ENCODE results near the gene LIAS.

Gene LIAS

GRCh38 chr4:39429476-39430334 lies 29.2 kb upstream of the LIAS start:
- Histone ChIP-seq H3K9me3 (ENCODE audit: insufficient read depth, low read length) (no peaks in the 10 kb centered on the region), H4K20me1 (ENCODE audit: low read depth, low read length) (no peaks in the 10 kb centered on the region), H3K79me2 (ENCODE audit: insufficient read depth, low read length) (no peaks in the 10 kb centered on the region), H3K36me3 (ENCODE audit: low read length) (no peaks in the 10 kb centered on the region), H3K4me2 (ENCODE audit: low read depth, low read length, poor library complexity, severe bottlenecking) (no peak overlapping the region), H3K27ac (ENCODE audit: low read depth, low read length) (no peak overlapping the region), H3K27me3 (ENCODE audit: low read length) (no peaks in the 10 kb centered on the region), H2AFZ (ENCODE audit: low read depth, low read length, severe bottlenecking) (no peak overlapping the region), H3K9ac (ENCODE audit: low read length) (no peak overlapping the region), H3F3A (ENCODE audit: insufficient read depth) (no peaks in the 10 kb centered on the region), H3K9me2 (replicated peaks; ENCODE audit: insufficient read depth, low read length) (no peaks in the 10 kb centered on the region), H3K4me3 (ENCODE audit: insufficient read depth, low read length, poor library complexity, severe bottlenecking) (no peak overlapping the region)
- TF ChIP-seq CTCF (IDR thresholded peaks at IDR 0.05; ENCODE audit: insufficient read depth, low read length, poor library complexity, severe bottlenecking), result no peak
- no peak for TF ChIP-seq EZH2phosphoT487 (conservative IDR thresholded peaks at IDR 0.05; ENCODE audit: low read length)

DNA sequence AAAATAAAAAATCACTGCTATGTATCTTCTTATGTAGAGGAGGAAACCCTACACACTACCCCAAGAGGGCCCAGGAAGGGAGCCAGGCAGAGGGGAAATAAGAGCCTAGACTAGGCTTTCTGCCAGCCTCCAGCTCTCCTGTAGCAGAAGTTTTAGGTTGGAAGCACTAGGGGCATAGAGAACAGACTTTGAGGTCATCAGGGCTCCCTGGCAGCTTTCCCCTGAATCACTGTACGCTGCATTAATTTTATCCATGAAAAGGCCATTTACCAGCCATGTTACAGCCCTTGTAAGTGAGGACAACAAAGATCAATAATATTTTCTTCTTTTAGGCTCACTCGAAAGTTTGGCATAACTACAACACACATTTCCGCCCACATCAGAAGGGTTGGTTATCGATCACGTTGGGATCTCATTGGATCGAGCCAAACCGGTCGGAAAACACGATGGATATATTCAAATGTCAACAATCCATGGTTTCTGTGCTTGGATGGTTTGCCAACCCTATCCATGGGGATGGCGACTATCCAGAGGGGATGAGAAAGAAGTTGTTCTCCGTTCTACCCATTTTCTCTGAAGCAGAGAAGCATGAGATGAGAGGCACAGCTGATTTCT lies 24.9 kb upstream of the LIAS start:
- no peaks in the 10 kb centered on the region for H3K36me3 ChIP-seq (ENCODE audit: low read length)
- TF ChIP-seq EZH2phosphoT487 (conservative IDR thresholded peaks at IDR 0.05; ENCODE audit: low read length), result no peak
- no peak overlapping the region for H2AFZ ChIP-seq (ENCODE audit: low read depth, low read length, severe bottlenecking)

DNA sequence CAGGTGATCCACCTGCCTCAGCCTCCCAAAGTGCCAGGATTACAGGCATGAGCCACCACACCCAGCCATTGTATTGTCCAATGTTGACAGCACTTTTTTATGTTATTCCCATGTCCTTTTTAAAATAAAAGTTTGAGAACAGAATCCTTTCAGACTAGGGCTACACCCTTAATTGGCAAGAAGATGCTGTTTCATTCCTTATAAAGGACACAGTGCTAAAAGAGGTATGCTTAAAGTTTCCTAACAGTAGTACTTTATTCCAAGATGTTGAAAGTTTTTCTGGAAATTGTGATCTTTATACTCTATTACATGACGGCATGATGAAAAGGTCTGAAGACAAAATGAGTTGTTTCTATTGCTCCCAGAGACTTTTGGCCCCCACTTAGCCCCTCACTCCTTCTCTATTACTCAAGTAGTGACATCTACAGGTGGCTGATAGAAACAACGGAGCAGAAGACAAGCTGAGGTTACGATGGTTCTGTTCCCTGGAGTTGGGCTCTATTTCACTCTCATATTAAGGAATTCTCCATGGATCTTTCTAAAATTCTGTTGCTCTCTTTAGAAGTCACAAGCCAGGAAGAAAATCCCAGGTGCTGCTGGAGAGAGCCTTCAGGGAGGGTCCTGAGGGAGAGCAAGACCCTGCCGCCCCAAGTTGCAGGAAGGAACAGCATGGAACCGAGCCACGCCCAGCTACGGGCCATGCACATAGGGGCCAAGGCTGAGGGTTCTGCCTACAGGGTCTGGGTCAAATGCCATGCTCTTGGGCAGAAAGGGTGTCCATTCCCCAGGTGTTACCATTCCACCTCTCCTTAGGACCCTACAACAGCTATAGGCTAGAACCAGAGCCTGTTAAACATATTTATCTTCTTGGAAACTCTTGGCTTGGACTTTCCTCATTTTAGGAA lies 22.9 kb upstream of the LIAS start:
- Histone ChIP-seq H3K27ac (ENCODE audit: low read depth, low read length) (no peak overlapping the region), H3K9me2 (replicated peaks; ENCODE audit: insufficient read depth, low read length) (no peaks in the 10 kb centered on the region), H3K4me3 (ENCODE audit: insufficient read depth, low read length, poor library complexity, severe bottlenecking) (no peak overlapping the region), H3K9me3 (ENCODE audit: insufficient read depth, low read length) (no peaks in the 10 kb centered on the region), H3K27me3 (ENCODE audit: low read length) (no peaks in the 10 kb centered on the region), H4K20me1 (ENCODE audit: low read depth, low read length) (no peaks in the 10 kb centered on the region), H3K36me3 (ENCODE audit: low read length) (no peaks in the 10 kb centered on the region), H3F3A (ENCODE audit: insufficient read depth) (no peaks in the 10 kb centered on the region), H3K79me2 (ENCODE audit: insufficient read depth, low read length) (no peaks in the 10 kb centered on the region), H3K4me2 (ENCODE audit: low read depth, low read length, poor library complexity, severe bottlenecking) (no peak overlapping the region), H3K9ac (ENCODE audit: low read length) (no peak overlapping the region), H2AFZ (ENCODE audit: low read depth, low read length, severe bottlenecking) (no peak overlapping the region)
- TF ChIP-seq CTCF (IDR thresholded peaks at IDR 0.05; ENCODE audit: insufficient read depth, low read length, poor library complexity, severe bottlenecking), result peak; percentile 17
- no peak for TF ChIP-seq EZH2phosphoT487 (conservative IDR thresholded peaks at IDR 0.05; ENCODE audit: low read length)

More for the DNA sequence above, 24.9 kb upstream of the LIAS start:
- Histone ChIP-seq H4K20me1 (ENCODE audit: low read depth, low read length) (no peaks in the 10 kb centered on the region), H3F3A (ENCODE audit: insufficient read depth) (no peaks in the 10 kb centered on the region), H3K9ac (ENCODE audit: low read length) (no peak overlapping the region), H3K9me3 (ENCODE audit: insufficient read depth, low read length) (no peaks in the 10 kb centered on the region), H3K9me2 (replicated peaks; ENCODE audit: insufficient read depth, low read length) (no peaks in the 10 kb centered on the region), H3K4me2 (ENCODE audit: low read depth, low read length, poor library complexity, severe bottlenecking) (no peak overlapping the region), H3K4me3 (ENCODE audit: insufficient read depth, low read length, poor library complexity, severe bottlenecking) (no peak overlapping the region), H3K27me3 (ENCODE audit: low read length) (no peaks in the 10 kb centered on the region), H3K27ac (ENCODE audit: low read depth, low read length) (no peak overlapping the region), H3K79me2 (ENCODE audit: insufficient read depth, low read length) (no peaks in the 10 kb centered on the region)
